Liver (tissue), 9 donors: Measurements from ENCODE around the gene SLCO2A1. TPM values are rescaled to one million over a fixed set of nuclear protein-coding genes. Genes with fewer than 3 reads are reported as not detected.

Source experiments
- DNase-seq: peaks from one replicate; pipeline ENCODE4 v3.0.0-alpha.2; 2017; ENCODE audit warnings: low spot score
- H3K27ac ChIP-seq, 2 donors: one replicate each; pipeline ENCODE4 v1.7.0; 2013; ENCODE audit warnings: inconsistent platforms in 2 of 2, low read length in 2 of 2, control low read depth in 1 of 2, low read depth in 1 of 2, mild to moderate bottlenecking in 1 of 2
- H3K27me3 ChIP-seq, 4 donors: one replicate each; pipeline versions ENCODE4 v1.6.1 to v1.7.0; 2013; ENCODE audit warnings: low read length in 3 of 4, inconsistent platforms in 1 of 4, mild to moderate bottlenecking in 1 of 4, moderate library complexity in 1 of 4; ENCODE audit not compliant: control insufficient read depth in 4 of 4, insufficient read depth in 4 of 4
- H3K36me3 ChIP-seq, 4 donors: one replicate each; pipeline versions ENCODE4 v1.6.1 to v1.7.0; 2013; ENCODE audit warnings: low read length in 3 of 4, mild to moderate bottlenecking in 3 of 4, low read depth in 1 of 4, moderate library complexity in 1 of 4; ENCODE audit not compliant: control insufficient read depth in 4 of 4, insufficient read depth in 3 of 4
- H3K4me1 ChIP-seq, 4 donors: one replicate each; pipeline versions ENCODE4 v1.6.1 to v1.7.0; 2013; ENCODE audit warnings: low read length in 3 of 4, mild to moderate bottlenecking in 3 of 4, moderate library complexity in 1 of 4; ENCODE audit not compliant: control insufficient read depth in 4 of 4, insufficient read depth in 4 of 4
- H3K4me3 ChIP-seq, 3 donors: one replicate each; pipeline versions ENCODE4 v1.6.1 to v1.7.0; 2013; ENCODE audit warnings: low read length in 3 of 3, control low read depth in 1 of 3, low read depth in 1 of 3, mild to moderate bottlenecking in 1 of 3
- H3K9ac ChIP-seq, 2 donors: one replicate each; pipeline ENCODE4 v1.7.0; 2013; ENCODE audit warnings: low read length in 2 of 2, mild to moderate bottlenecking in 2 of 2, moderate library complexity in 2 of 2, control low read depth in 1 of 2, low read depth in 1 of 2
- H3K9me3 ChIP-seq, 4 donors: one replicate each; pipeline versions ENCODE4 v1.6.1 to v1.7.0; 2013; ENCODE audit warnings: low read length in 3 of 4; ENCODE audit not compliant: control insufficient read depth in 4 of 4
- EGR1 ChIP-seq, 2 donors: IDR thresholded peaks; 2 replicates each; pipeline ENCODE4 v1.6.1; 2016 to 2018; ENCODE audit warnings: antibody characterized with exemption in 2 of 2, low read depth in 2 of 2
- FOXA1 ChIP-seq: IDR thresholded peaks from 2 replicates; pipeline ENCODE4 v1.6.1; 2016; ENCODE audit warnings: antibody characterized with exemption
- FOXA2 ChIP-seq: IDR thresholded peaks from 2 replicates; pipeline ENCODE4 v1.6.1; 2016; ENCODE audit warnings: antibody characterized with exemption
- GABPA ChIP-seq, 2 donors: IDR thresholded peaks in 1 of 2; conservative IDR thresholded peaks in 1 of 2; 2 replicates each; pipeline ENCODE4 v1.6.1; 2016; ENCODE audit warnings: antibody characterized with exemption in 2 of 2, mild to moderate bottlenecking in 1 of 2, moderate library complexity in 1 of 2
- HNF4A ChIP-seq, 2 donors: conservative IDR thresholded peaks; 2 replicates each; pipeline ENCODE4 v1.6.1; 2016; ENCODE audit warnings: antibody characterized with exemption in 2 of 2, mild to moderate bottlenecking in 2 of 2
- HNF4G ChIP-seq: IDR thresholded peaks from 2 replicates; pipeline ENCODE4 v1.6.1; 2016; ENCODE audit warnings: antibody characterized with exemption
- JUND ChIP-seq, 2 donors: IDR thresholded peaks; 2 replicates each; pipeline ENCODE4 v1.6.1; 2016; ENCODE audit warnings: antibody characterized with exemption in 2 of 2
- NR2F2 ChIP-seq: IDR thresholded peaks from 2 replicates; pipeline ENCODE4 v1.6.1; 2016; ENCODE audit warnings: antibody characterized with exemption
- RAD21 ChIP-seq, 2 donors: IDR thresholded peaks; 2 replicates each; pipeline ENCODE4 v1.6.1; 2016; ENCODE audit warnings: antibody characterized with exemption in 2 of 2, mild to moderate bottlenecking in 2 of 2
- RXRA ChIP-seq, 2 donors: IDR thresholded peaks; 2 replicates each; pipeline ENCODE4 v1.6.1; 2017 to 2018; ENCODE audit warnings: antibody characterized with exemption in 2 of 2, mild to moderate bottlenecking in 1 of 2
- SP1 ChIP-seq: IDR thresholded peaks from 2 replicates; pipeline ENCODE4 v1.6.1; 2018; ENCODE audit warnings: antibody characterized with exemption, mild to moderate bottlenecking
- TAF1 ChIP-seq: conservative IDR thresholded peaks from 2 replicates; pipeline ENCODE4 v1.6.1; 2016; ENCODE audit warnings: antibody characterized with exemption, mild to moderate bottlenecking
- YY1 ChIP-seq: IDR thresholded peaks from 2 replicates; pipeline ENCODE4 v1.6.1; 2016; ENCODE audit warnings: antibody characterized with exemption, mild to moderate bottlenecking
- WGBS: extraction: QIAGEN DNeasy Blood & Tissue Kit; methylation state at CpG from one replicate; pipeline ENCODE4 v1.1.7; 2013; 5-methylcytosine and 5-hydroxymethylcytosine counted together
- polyA plus RNA-seq, 2 donors: library from polyadenylated mRNA; stranded (reverse) in 1 of 2; unstranded in 1 of 2; fragments of 200-250 nt in 1 of 2; fragments of >200 nt in 1 of 2; fragmentation: Nextera tagmentation in 1 of 2; extraction: Ambion mirVana in 1 of 2; gene quantifications; one replicate each; pipeline versions ENCODE4 v1.2.1 to v1.2.3, GENCODE V29; 2013 to 2015
- total RNA-seq, 2 donors: library from RNA; depleted of rRNA; stranded (reverse); fragments of >200 nt; gene quantifications; one replicate each; pipeline ENCODE4 v1.2.3, GENCODE V29; 2014
- TF ChIP-seq, protein P1 (sequence below): IDR thresholded peaks from 2 replicates; pipeline ENCODE4 v1.6.1; 2016; ENCODE audit warnings: antibody characterized with exemption
- TF ChIP-seq, protein P2 (sequence below): IDR thresholded peaks from 2 replicates; pipeline ENCODE4 v1.6.1; 2016; ENCODE audit warnings: antibody characterized with exemption
- TF ChIP-seq, protein P3 (sequence below): fragments of 150-350 bp; IDR thresholded peaks from 2 replicates; pipeline ENCODE4 v1.5.1; 2017; ENCODE audit warnings: improper control_type of control experiment, low read depth, low read length; ENCODE audit not compliant: missing input control
- TF ChIP-seq, protein P4 (sequence below): IDR thresholded peaks from 2 replicates; pipeline ENCODE4 v1.6.1; 2016; ENCODE audit warnings: antibody characterized with exemption
- TF ChIP-seq, protein P5 (sequence below): IDR thresholded peaks from 2 replicates; pipeline ENCODE4 v1.6.1; 2016; ENCODE audit warnings: antibody characterized with exemption, mild to moderate bottlenecking
- donor health status: healthy.
- donor health status: healthy.
- donor health status: healthy.
- donor health status: healthy.
- donor health status: healthy.

SLCO2A1 gene
- total and polyA plus RNA-seq, 4 donors = 0.56 to 3.1 (median 2.2) TPM

DNA sequence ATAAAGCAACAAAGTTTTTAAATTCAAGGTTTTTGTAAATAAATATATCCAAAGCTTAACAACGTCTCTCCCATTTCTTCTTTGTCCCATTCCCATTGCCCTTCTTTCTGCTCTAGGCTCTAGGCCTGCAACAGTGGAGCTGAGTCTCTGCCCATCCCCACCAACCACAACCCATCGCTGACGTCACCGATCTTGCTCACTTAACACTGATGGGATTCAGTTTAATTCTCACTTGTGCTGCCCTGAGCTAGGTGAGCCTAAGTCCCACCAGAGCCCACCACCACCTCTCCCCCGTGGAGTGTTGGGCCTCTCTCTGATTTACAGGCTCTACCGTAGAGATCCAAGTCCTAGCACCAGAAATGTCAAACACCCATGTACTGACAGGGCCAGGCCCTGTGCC lies 72.7 kb downstream of the SLCO2A1 start:
- Histone ChIP-seq H3K9me3 (no peaks in the 10 kb centered on the region), H3K4me3 (no peak overlapping the region), H3K36me3 (no peaks in the 10 kb centered on the region), H3K27me3 (no peaks in the 10 kb centered on the region), H3K4me1 (no peaks in the 10 kb centered on the region), H3K27ac (no peak overlapping the region), H3K9ac (no peak overlapping the region)
- WGBS = 93% methylated on average over 6 of the region's 6 CpGs
- DNase-seq = no peak
- no peak for TF ChIP-seq JUND (IDR thresholded peaks at IDR 0.05)
- TF ChIP-seq TAF1 = no peak
- TF ChIP-seq GABPA (IDR thresholded peaks at IDR 0.05 in 1 of 2, conservative IDR thresholded peaks at IDR 0.05 in 1 of 2) = no peak
- TF ChIP-seq RXRA (IDR thresholded peaks at IDR 0.05) = no peak
- TF ChIP-seq FOXA2 = no peak
- TF ChIP-seq EGR1 (IDR thresholded peaks at IDR 0.05; ENCODE audit: low read depth in 2 of 2) = no peak
- no peak for TF ChIP-seq HNF4A (conservative IDR thresholded peaks at IDR 0.05)
- no peak for TF ChIP-seq SP1
- TF ChIP-seq, protein P1, sequence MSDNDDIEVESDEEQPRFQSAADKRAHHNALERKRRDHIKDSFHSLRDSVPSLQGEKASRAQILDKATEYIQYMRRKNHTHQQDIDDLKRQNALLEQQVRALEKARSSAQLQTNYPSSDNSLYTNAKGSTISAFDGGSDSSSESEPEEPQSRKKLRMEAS = no peak
- TF ChIP-seq, protein P2, sequence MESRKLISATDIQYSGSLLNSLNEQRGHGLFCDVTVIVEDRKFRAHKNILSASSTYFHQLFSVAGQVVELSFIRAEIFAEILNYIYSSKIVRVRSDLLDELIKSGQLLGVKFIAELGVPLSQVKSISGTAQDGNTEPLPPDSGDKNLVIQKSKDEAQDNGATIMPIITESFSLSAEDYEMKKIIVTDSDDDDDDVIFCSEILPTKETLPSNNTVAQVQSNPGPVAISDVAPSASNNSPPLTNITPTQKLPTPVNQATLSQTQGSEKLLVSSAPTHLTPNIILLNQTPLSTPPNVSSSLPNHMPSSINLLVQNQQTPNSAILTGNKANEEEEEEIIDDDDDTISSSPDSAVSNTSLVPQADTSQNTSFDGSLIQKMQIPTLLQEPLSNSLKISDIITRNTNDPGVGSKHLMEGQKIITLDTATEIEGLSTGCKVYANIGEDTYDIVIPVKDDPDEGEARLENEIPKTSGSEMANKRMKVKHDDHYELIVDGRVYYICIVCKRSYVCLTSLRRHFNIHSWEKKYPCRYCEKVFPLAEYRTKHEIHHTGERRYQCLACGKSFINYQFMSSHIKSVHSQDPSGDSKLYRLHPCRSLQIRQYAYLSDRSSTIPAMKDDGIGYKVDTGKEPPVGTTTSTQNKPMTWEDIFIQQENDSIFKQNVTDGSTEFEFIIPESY = no peak
- TF ChIP-seq YY1 = no peak
- no peak for TF ChIP-seq RAD21 (IDR thresholded peaks at IDR 0.05)
- TF ChIP-seq HNF4G = no peak
- TF ChIP-seq, protein P3, sequence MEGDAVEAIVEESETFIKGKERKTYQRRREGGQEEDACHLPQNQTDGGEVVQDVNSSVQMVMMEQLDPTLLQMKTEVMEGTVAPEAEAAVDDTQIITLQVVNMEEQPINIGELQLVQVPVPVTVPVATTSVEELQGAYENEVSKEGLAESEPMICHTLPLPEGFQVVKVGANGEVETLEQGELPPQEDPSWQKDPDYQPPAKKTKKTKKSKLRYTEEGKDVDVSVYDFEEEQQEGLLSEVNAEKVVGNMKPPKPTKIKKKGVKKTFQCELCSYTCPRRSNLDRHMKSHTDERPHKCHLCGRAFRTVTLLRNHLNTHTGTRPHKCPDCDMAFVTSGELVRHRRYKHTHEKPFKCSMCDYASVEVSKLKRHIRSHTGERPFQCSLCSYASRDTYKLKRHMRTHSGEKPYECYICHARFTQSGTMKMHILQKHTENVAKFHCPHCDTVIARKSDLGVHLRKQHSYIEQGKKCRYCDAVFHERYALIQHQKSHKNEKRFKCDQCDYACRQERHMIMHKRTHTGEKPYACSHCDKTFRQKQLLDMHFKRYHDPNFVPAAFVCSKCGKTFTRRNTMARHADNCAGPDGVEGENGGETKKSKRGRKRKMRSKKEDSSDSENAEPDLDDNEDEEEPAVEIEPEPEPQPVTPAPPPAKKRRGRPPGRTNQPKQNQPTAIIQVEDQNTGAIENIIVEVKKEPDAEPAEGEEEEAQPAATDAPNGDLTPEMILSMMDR = no peak
- TF ChIP-seq, protein P4, sequence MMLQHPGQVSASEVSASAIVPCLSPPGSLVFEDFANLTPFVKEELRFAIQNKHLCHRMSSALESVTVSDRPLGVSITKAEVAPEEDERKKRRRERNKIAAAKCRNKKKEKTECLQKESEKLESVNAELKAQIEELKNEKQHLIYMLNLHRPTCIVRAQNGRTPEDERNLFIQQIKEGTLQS = no peak
- TF ChIP-seq, protein P5, sequence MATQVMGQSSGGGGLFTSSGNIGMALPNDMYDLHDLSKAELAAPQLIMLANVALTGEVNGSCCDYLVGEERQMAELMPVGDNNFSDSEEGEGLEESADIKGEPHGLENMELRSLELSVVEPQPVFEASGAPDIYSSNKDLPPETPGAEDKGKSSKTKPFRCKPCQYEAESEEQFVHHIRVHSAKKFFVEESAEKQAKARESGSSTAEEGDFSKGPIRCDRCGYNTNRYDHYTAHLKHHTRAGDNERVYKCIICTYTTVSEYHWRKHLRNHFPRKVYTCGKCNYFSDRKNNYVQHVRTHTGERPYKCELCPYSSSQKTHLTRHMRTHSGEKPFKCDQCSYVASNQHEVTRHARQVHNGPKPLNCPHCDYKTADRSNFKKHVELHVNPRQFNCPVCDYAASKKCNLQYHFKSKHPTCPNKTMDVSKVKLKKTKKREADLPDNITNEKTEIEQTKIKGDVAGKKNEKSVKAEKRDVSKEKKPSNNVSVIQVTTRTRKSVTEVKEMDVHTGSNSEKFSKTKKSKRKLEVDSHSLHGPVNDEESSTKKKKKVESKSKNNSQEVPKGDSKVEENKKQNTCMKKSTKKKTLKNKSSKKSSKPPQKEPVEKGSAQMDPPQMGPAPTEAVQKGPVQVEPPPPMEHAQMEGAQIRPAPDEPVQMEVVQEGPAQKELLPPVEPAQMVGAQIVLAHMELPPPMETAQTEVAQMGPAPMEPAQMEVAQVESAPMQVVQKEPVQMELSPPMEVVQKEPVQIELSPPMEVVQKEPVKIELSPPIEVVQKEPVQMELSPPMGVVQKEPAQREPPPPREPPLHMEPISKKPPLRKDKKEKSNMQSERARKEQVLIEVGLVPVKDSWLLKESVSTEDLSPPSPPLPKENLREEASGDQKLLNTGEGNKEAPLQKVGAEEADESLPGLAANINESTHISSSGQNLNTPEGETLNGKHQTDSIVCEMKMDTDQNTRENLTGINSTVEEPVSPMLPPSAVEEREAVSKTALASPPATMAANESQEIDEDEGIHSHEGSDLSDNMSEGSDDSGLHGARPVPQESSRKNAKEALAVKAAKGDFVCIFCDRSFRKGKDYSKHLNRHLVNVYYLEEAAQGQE = no peak
- no peak for TF ChIP-seq NR2F2
- TF ChIP-seq FOXA1 = no peak
